Measurements from ENCODE around the gene PHACTR1.

DNA sequence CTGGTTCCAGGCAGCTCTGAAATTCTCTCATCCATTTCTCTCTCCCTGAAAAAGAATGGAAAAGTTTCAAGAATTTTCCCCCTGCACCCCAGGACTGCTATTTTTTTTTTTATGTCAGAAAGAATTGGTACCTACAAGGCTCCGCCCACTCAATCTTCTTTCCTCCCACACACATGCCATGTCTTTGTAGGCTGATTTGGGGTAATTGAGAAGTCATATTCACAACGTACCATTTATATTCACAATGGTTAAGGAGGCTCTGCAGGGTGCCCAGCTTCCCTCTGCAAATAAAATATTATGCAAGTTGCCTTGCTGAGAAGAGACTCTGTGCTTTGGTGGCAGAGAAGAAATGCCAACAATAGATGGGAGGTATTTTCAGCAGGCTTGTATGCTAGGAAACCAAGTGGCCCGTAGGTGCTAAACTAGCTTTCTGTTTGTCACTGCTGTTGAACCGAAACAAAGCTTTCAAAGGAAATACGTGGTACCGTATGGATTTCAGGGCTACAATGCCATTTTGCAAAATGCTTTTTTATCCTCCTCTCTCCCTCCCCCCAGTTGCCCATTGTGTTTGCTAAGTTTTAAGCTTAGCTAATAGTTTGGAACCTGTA, 150.0 kb downstream of the PHACTR1 start:
- TF ChIP-seq POLR2A (IDR thresholded peaks at IDR 0.05) (no peak), CTCF (IDR thresholded peaks at IDR 0.05) (no peak)
